GM18511 (cell line): ENCODE data around the gene DALRD3.

ENCODE experiments used
- ATAC-seq: cut with Tn5 transposase; IDR thresholded peaks from one replicate; pipeline ENCODE4 v1.9.1; 2021; ENCODE audit warnings: mild to moderate bottlenecking, moderate library complexity; ENCODE audit not compliant: unreplicated experiment

The DALRD3 gene, protein sequence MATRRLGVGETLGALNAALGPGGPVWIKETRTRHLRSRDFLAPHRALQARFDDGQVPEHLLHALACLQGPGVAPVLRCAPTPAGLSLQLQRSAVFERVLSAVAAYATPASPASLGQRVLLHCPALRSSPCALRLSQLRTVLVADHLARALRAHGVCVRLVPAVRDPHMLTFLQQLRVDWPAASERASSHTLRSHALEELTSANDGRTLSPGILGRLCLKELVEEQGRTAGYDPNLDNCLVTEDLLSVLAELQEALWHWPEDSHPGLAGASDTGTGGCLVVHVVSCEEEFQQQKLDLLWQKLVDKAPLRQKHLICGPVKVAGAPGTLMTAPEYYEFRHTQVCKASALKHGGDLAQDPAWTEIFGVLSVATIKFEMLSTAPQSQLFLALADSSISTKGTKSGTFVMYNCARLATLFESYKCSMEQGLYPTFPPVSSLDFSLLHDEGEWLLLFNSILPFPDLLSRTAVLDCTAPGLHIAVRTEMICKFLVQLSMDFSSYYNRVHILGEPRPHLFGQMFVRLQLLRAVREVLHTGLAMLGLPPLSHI

DNA sequence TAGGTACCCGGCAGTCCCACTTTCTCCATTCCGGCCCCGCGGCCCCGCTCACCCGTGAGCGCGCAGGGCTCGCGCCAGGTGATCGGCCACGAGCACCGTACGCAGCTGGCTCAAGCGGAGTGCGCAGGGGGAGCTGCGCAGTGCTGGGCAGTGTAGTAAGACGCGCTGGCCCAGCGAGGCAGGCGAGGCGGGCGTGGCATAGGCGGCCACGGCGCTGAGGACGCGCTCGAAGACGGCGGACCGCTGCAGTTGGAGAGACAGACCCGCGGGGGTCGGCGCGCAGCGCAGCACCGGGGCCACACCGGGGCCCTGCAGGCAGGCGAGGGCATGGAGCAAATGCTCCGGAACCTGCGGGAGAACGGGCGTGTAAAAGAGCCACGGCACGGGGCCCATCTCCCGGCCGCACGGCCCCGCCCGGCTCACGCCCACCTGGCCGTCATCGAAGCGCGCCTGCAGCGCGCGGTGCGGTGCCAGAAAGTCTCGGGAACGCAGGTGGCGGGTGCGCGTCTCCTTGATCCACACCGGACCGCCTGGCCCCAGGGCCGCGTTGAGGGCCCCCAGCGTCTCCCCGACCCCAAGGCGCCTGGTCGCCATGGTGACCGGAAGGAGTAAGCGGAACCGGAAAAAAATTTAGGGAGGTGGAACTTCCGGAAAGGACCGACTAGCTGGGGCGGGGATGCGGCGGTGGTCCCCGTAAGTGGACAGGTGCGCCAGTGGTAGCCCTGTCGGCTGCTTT, at the start of gene DALRD3:
Gene DALRD3, minus strand, starts transcription at position 610 of the 736 bp plus-strand sequence. Its CDS starts 16 bp downstream, at position 594.
- no peak for ATAC-seq

DNA sequence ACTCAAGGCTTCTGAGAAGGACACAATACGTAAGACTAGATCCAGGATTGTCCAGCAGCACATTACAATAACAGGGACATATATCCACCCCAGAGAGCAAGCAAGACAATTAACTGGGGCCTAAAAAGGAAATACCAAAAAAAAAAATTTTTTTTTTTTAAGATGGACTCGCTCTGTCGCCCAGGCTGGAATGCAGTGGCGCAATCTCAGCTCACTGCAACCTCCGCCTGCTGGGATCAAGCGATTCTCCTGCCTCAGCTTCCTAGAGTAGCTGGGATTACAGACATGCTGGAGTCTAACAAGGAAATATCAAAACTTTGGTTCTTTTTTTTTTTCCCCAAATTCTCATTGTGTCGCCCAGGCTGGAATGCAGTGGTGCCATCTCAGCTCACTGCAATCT, 39.6 kb upstream of the DALRD3 start:
- ATAC-seq, result no peak

DNA sequence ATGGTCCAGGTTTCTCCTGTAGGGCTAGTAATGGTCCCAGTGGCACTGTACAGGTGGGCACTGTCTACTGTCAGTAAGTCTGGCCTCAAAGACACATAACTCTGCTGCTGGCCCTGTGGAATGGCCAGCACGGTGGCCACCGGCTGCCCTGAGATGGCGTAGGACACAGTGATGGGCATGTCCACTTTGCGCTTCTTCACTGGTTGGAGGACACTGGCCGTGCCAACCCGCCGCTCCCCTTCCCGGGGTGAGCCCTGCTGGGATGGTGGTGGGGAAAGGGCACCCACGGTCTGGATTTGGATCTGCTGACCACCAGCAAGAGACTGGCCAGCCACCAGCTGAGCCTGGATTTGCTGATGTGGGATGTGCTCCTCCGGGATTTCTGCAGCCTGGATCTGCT, 38.9 kb upstream of the DALRD3 start:
- no peak for ATAC-seq

DNA sequence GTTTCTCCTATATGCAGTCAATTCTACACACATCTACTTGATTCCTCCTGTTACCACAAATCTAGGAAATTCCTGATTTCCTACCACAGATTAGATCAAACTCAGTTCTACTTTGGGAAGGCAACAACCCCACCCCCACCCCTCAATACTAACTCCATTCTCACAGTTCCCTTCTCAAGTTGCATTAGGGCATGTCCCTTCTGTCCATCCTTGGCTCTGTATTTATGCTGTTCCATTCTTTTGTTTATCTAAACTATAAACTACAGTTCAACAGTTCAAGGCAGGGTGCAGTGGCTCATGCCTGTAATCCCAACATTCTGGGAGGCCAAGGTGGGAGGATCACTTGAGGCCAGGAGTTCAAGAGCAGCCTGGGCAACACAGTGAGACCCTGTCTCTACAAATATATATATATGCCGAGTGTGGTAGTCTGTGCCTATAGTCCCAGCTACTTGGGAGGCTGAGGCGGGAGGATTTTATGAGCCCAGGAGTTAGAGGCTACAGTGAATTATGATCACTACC, 36.0 kb upstream of the DALRD3 start:
- no peak for ATAC-seq

DNA sequence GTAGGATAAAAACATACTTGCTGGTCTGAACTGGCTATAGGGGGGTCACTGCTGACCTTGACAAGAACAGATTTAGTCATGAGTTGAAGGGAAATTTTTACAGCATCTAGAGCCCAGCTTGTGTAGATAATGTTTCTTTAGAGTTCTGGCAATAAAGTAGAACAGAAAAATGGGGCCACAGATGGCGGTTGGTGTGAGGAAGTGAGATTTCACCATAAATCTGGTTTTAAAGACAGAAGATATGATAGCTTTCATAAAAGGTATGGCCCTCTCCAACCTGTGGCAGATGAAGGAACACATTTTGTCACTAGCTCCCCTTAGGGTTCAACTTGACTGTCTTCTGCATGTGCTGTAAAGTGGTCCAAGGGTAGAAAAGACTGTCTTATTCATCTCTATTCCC, 35.2 kb upstream of the DALRD3 start:
- no peak for ATAC-seq

DNA sequence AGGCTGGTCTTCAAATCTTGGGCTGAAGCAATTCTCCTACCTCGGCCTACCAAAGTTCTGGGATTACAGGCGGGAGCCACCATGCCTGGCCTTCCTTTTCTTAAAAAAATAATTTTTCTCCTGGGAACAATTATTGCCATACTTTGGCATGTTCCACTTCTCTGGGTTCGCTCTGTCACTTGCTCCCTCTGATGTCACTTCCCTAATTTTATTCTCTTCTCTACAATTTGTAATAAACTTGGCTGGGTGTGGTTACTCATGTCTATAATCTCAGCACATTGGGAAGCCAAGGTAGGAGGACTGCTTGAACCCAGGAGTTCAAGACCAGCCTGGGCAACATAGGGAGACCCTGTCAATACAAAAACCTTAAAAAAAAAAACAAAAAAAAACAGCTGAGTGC, 16.9 kb upstream of the DALRD3 start:
- ATAC-seq, result no peak

DNA sequence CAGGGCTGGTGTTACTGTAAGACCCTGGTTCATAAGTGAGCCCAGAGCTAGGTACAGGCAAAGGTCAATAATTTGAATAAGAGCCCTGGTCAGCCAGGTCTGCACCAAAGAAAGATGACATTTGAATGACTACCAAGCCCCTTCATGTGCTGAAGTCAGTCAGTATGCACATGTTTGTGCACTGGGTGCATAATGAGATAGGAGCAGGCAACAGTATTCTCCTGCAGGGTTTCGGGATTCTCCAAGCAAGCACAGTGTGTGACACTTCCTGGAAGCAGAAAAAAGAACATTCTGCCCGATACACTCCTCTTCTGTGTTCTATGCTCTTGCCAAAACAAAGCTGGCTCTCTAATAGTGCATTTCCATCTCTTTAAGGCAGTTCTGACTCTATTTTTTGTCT, 16.3 kb upstream of the DALRD3 start:
- no peak for ATAC-seq

DNA sequence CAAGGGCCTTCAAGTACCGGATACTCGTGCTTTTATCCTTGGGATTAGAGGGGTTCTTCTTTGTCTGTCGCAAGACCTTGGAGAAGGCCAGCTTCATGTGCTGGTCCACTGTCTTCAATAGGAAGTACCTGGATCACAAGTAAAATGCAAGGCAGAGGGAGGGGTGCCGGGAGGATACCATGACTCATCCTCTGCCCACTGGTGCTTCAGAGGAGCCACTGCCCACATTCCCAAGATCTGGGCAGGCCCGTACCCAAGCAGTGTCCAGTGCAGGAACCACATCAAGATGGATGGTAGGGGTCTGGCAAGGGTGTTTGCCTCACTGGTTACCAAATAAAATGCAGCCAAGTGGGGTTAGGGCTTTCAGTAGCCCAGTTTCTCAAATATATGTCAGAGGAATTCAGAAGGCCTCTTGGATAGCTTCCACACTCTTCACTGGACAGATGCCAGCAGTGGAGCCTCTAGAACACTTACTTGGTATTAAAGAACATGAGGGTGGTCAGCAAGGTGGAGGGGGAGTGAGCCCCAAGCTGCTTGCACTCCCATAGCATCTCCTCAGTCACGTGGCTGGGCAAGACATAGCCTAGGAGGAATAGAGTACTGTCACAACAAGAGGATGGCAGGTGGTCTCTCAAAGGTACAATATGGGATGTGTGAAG, 14.4 kb upstream of the DALRD3 start:
- ATAC-seq, result no peak

DNA sequence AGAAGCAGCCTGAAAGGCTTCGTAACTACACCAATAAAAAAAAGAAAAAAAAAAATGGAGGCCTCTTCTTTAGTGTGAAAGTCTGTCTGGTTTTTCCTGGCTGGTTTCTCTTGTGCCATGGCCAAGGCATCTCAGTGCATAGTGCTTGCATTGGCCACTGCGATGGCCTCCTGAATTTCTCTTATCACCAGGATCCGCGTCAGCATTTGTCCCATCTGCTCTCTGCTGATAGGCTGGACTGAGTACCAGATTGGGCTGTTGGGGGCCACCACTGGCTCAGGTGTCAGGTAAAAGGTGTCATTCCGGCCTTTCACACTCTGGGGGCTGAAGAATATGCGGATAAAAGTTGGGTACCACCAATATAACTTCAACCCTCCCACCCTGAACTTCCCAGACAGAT, 11.9 kb upstream of the DALRD3 start:
- no peak for ATAC-seq

DNA sequence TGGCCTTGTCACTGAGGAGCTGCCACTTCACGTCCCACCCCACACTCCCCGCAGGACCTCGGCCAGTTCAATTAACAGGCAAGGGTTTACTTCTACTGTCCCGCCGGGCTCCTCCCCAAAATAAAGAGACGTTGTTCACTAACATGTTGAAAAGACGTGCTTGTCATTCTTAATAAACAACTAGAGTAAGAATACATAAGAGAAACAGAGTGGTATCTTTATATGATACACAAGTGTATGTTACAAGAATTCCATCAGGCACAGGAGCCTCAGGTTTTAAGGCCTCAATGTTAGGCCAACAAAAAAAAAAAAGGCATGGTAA, 11.1 kb upstream of the DALRD3 start:
- ATAC-seq, result no peak

DNA sequence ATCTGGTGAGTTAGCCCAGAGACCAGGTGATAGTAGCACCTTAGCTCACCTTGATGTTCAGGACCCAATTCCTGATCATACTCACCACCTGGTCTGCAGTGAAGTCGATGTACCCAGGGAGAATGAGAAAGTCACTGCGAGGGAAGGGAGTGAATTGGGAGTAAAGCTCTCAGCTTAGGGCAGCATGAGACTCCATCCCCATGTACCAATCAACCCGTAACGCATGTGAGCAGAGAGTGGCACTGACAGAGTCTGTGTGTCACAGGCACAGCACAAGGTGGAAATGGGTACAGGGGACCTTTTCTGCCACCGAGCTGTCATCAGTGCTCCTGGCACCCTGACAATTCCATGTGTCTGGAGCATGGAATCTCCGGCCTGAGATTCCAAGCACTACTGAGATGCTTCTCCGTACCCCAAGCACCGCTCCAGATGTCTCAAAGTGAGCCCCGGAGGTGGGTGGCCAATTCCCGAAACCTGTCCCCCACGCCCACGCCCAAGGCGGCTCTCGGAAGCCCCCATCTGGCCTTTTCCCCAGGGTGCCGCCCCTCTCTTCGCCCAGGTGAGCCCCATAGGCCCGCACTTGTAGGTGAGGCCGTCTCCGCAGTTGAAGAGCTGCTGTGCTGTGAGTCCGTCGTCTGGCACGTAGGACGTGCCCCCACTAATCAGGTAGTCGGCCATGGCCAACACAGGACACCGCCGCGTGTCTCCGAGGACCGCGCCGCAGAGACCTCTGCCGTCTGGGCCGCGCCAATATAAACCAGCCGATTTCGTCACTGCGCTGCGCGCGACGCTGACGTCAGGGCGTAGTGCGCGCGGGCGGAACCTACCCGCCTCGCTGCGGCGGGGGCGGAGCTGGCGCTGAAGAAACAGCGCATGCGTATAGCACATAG, 10.5 kb upstream of the DALRD3 start, which contains the start of gene IMPDH2:
Gene IMPDH2, minus strand, starts transcription at position 726 of the 890 bp plus-strand sequence. Its CDS starts 48 bp downstream, at position 678.
- ATAC-seq, result peak; percentile 91

DNA sequence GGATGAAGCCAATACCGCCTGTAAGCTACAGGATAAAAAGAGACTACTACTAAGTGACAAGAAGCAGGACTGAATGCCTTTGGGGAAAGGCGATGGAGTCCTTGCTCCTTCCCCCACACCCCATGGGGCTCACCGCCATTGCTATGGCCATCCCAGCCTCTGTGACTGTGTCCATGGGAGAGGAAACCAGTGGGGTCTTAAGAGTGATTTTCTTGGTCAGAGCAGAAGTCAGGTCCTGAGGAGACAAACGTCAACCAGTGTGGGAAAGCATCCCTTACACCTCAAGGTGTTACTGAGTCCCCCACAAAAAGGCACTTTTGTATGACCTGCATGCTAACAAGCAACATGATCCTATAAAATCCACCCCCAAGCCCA, 9.9 kb upstream of the DALRD3 start:
- no peak for ATAC-seq

DNA sequence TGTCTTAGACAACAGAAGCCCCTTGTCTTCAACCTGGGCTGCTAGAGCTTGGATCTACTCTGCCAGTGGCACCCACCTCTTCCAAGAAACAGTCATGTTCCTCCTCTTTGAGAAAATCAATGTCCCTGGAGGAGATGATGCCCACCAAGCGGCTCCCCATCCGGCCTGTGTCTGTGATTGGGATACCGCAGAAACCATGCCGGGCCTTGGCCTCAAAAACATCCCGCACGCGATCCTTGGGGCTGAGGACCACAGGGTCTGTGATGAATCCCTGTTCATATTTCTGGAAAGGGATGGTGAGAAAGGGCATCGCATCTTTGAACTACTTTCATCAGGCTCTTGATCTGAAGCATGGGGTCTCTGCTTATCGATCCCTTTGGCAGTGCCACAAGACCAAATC, 9.3 kb upstream of the DALRD3 start:
- ATAC-seq, result no peak

DNA sequence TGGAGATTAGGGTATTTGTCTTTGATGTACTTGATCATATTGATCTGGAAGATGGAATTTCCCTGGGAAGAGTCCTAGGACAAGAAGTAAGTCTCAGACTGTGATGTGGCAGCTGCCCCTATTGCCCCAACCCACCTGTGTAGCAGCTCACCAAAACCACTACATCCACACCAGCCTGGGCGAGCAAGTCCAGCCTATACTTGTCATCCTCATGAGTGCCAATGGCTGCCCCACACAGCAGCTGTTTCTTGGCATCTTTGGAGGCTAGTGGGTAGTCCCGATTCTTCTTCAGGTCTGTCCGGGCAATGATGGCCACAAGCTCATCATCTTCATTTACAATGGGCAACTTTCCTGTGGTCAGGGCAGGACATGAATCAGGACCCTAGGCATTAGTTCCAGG, 8.2 kb upstream of the DALRD3 start:
- no peak for ATAC-seq

DNA sequence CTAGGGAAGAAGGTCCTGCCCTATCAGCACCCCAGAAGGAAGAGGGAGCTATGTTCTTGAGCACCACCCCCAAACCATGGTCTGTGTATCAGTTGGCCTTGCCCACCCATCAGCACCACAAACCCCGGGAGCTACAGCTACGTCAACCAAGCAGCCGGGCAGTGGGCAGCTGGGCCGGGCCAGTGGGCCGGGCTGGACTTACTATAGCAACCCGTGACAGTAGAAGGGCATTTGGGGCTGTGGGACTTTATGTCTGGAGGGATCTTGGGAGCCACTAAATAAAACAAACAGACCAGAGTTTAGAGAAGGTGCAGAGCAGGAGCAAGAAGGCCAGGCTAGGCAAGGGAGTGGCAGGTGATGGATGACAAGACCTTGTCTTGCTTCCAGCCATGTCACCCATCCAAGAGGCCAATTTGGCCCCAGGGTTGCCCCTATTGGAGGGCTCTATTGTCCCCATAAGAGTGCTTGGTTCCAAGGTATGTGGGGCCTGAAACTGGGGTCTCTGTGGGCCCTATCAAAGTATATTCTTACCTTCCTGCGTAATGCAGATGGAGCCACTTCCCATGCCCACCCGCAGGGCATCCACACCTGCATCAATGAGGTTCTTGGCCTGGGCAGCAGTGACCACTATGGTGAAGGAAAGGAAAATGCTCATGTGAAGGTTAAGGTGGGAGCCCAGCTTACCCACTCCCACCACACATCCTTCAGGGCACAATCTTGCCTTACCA, 7.6 kb upstream of the DALRD3 start:
- no peak for ATAC-seq

DNA sequence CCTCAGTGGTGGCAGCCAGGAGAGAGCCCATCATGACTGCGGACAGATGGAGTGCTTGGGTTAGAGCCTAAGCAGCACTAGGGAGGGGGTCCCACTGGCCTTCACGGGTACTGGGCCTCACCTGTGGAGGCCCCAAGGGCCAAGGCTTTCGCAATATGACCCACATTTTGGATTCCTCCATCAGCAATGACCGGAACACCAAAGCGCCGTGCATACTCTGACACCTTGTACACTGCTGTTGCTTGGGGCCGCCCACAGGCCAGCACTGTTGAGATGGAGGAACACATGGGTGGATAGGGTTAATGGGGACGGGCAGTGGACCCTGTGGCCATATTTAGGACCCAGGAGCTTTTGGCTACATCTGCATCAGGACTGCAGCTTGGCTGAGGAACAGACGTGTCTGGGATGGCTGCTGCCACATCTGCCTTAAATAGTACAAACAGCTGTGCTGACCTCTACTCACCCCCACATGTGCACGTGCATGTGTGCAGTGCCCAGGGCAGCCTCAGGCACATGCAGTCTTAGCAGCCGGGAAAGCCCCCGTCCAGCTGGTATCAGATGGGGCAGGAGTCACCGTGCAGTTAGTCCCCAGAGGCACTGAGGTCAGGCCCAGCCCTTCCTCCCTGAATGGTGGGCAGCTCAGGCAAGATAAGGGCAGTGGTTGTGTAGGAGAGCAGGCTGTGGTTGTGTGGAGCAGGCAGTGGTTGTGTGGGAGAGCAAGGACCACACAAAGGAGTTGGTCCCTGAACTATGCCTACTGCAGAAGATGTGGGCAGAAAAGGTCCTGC, 6.8 kb upstream of the DALRD3 start:
- ATAC-seq, result no peak

DNA sequence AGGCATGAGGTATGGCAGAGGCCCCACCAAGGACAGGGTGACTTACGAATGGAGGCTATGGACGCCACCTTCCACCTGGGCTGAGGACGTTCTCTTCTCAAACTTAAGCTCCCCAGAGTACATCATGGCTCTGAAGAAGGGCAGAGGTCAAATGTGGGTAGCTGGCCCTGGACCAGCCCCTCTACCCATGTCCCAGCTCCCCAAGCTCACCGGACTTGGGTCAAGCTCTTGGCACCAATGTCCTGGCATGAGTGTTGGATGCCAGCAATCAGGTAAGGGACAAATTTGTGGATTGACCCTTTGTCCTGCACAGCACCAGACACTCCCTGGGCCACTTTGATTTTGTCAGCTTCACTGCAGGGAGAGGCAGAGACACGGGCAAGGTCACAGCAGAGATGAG, 6.1 kb upstream of the DALRD3 start:
- no peak for ATAC-seq

DNA sequence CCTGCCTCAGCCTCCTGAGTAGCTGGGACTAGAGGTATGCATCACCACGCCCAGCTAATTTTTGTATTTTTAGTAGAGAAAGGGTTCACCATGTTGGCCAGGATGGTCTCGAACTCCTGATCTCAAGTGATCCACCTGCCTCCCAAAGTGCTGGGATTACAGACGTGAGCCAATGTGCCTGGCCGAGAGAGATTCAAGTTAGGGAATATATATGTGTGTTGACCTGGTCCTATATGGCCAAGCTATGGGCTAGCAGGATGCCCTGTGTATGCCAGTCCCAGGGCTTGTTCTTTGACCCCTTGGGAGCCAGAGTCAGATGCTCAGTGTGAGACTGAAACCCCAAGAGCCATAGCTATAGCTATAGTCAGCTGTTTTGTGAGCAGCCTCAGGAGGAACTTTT, 5.4 kb upstream of the DALRD3 start:
- ATAC-seq, result no peak

DNA sequence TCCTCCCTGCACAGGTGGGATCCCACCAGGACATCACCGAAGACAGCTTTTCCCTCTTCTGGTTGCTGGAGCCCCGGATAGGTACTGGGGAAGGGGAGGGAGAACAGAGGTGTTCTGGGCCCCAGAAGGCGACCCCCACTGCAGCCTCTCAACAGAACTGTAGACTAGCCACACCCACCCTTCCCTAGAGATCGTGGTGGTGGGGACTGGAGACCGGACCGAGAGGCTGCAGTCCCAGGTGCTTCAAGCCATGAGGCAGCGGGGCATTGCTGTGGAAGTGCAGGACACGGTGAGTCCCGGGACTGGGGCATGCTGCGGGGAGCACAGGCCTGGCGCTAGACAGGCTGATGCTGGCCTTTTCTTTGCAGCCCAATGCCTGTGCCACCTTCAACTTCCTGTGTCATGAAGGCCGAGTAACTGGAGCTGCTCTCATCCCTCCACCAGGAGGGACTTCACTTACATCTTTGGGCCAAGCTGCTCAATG, 4.3 kb upstream of the DALRD3 start:
- ATAC-seq, result no peak
